Liver (tissue), 9 donors: Measurements from ENCODE around the gene BEAN1. TPM values are rescaled to one million over a fixed set of nuclear protein-coding genes. Genes with fewer than 3 reads are reported as not detected.

ENCODE experiments used
- DNase-seq: peaks from one replicate; pipeline ENCODE4 v3.0.0-alpha.2; 2017; ENCODE audit warnings: low spot score
- H3K27ac ChIP-seq, 2 donors: one replicate each; pipeline ENCODE4 v1.7.0; 2013; ENCODE audit warnings: inconsistent platforms in 2 of 2, low read length in 2 of 2, control low read depth in 1 of 2, low read depth in 1 of 2, mild to moderate bottlenecking in 1 of 2
- H3K27me3 ChIP-seq, 4 donors: one replicate each; pipeline versions ENCODE4 v1.6.1 to v1.7.0; 2013; ENCODE audit warnings: low read length in 3 of 4, inconsistent platforms in 1 of 4, mild to moderate bottlenecking in 1 of 4, moderate library complexity in 1 of 4; ENCODE audit not compliant: control insufficient read depth in 4 of 4, insufficient read depth in 4 of 4
- H3K36me3 ChIP-seq, 4 donors: one replicate each; pipeline versions ENCODE4 v1.6.1 to v1.7.0; 2013; ENCODE audit warnings: low read length in 3 of 4, mild to moderate bottlenecking in 3 of 4, low read depth in 1 of 4, moderate library complexity in 1 of 4; ENCODE audit not compliant: control insufficient read depth in 4 of 4, insufficient read depth in 3 of 4
- H3K4me1 ChIP-seq, 4 donors: one replicate each; pipeline versions ENCODE4 v1.6.1 to v1.7.0; 2013; ENCODE audit warnings: low read length in 3 of 4, mild to moderate bottlenecking in 3 of 4, moderate library complexity in 1 of 4; ENCODE audit not compliant: control insufficient read depth in 4 of 4, insufficient read depth in 4 of 4
- H3K4me3 ChIP-seq, 3 donors: one replicate each; pipeline versions ENCODE4 v1.6.1 to v1.7.0; 2013; ENCODE audit warnings: low read length in 3 of 3, control low read depth in 1 of 3, low read depth in 1 of 3, mild to moderate bottlenecking in 1 of 3
- H3K9ac ChIP-seq, 2 donors: one replicate each; pipeline ENCODE4 v1.7.0; 2013; ENCODE audit warnings: low read length in 2 of 2, mild to moderate bottlenecking in 2 of 2, moderate library complexity in 2 of 2, control low read depth in 1 of 2, low read depth in 1 of 2
- H3K9me3 ChIP-seq, 4 donors: one replicate each; pipeline versions ENCODE4 v1.6.1 to v1.7.0; 2013; ENCODE audit warnings: low read length in 3 of 4; ENCODE audit not compliant: control insufficient read depth in 4 of 4
- EGR1 ChIP-seq, 2 donors: IDR thresholded peaks; 2 replicates each; pipeline ENCODE4 v1.6.1; 2016 to 2018; ENCODE audit warnings: antibody characterized with exemption in 2 of 2, low read depth in 2 of 2
- FOXA1 ChIP-seq: IDR thresholded peaks from 2 replicates; pipeline ENCODE4 v1.6.1; 2016; ENCODE audit warnings: antibody characterized with exemption
- FOXA2 ChIP-seq: IDR thresholded peaks from 2 replicates; pipeline ENCODE4 v1.6.1; 2016; ENCODE audit warnings: antibody characterized with exemption
- GABPA ChIP-seq, 2 donors: IDR thresholded peaks in 1 of 2; conservative IDR thresholded peaks in 1 of 2; 2 replicates each; pipeline ENCODE4 v1.6.1; 2016; ENCODE audit warnings: antibody characterized with exemption in 2 of 2, mild to moderate bottlenecking in 1 of 2, moderate library complexity in 1 of 2
- HNF4A ChIP-seq, 2 donors: conservative IDR thresholded peaks; 2 replicates each; pipeline ENCODE4 v1.6.1; 2016; ENCODE audit warnings: antibody characterized with exemption in 2 of 2, mild to moderate bottlenecking in 2 of 2
- HNF4G ChIP-seq: IDR thresholded peaks from 2 replicates; pipeline ENCODE4 v1.6.1; 2016; ENCODE audit warnings: antibody characterized with exemption
- JUND ChIP-seq, 2 donors: IDR thresholded peaks; 2 replicates each; pipeline ENCODE4 v1.6.1; 2016; ENCODE audit warnings: antibody characterized with exemption in 2 of 2
- NR2F2 ChIP-seq: IDR thresholded peaks from 2 replicates; pipeline ENCODE4 v1.6.1; 2016; ENCODE audit warnings: antibody characterized with exemption
- RXRA ChIP-seq, 2 donors: IDR thresholded peaks; 2 replicates each; pipeline ENCODE4 v1.6.1; 2017 to 2018; ENCODE audit warnings: antibody characterized with exemption in 2 of 2, mild to moderate bottlenecking in 1 of 2
- SP1 ChIP-seq: IDR thresholded peaks from 2 replicates; pipeline ENCODE4 v1.6.1; 2018; ENCODE audit warnings: antibody characterized with exemption, mild to moderate bottlenecking
- WGBS: extraction: QIAGEN DNeasy Blood & Tissue Kit; methylation state at CpG from one replicate; pipeline ENCODE4 v1.1.7; 2013; 5-methylcytosine and 5-hydroxymethylcytosine counted together
- polyA plus RNA-seq, 2 donors: library from polyadenylated mRNA; stranded (reverse) in 1 of 2; unstranded in 1 of 2; fragments of 200-250 nt in 1 of 2; fragments of >200 nt in 1 of 2; fragmentation: Nextera tagmentation in 1 of 2; extraction: Ambion mirVana in 1 of 2; gene quantifications; one replicate each; pipeline versions ENCODE4 v1.2.1 to v1.2.3, GENCODE V29; 2013 to 2015
- total RNA-seq, 2 donors: library from RNA; depleted of rRNA; stranded (reverse); fragments of >200 nt; gene quantifications; one replicate each; pipeline ENCODE4 v1.2.3, GENCODE V29; 2014
- TF ChIP-seq, protein P1 (sequence below): IDR thresholded peaks from 2 replicates; pipeline ENCODE4 v1.6.1; 2016; ENCODE audit warnings: antibody characterized with exemption
- TF ChIP-seq, protein P2 (sequence below): IDR thresholded peaks from 2 replicates; pipeline ENCODE4 v1.6.1; 2016; ENCODE audit warnings: antibody characterized with exemption
- TF ChIP-seq, protein P3 (sequence below): IDR thresholded peaks from 2 replicates; pipeline ENCODE4 v1.6.1; 2016; ENCODE audit warnings: antibody characterized with exemption, mild to moderate bottlenecking
- TF ChIP-seq, protein P4 (sequence below): IDR thresholded peaks from 2 replicates; pipeline ENCODE4 v1.6.1; 2016; ENCODE audit warnings: antibody characterized with exemption
- donor health status: healthy.
- donor health status: healthy.
- donor health status: healthy.
- donor health status: healthy.
- donor health status: healthy.

BEAN1 gene
- total and polyA plus RNA-seq, 4 donors = 0.22 to 0.99 (median 0.25) TPM; not detected in 1

DNA sequence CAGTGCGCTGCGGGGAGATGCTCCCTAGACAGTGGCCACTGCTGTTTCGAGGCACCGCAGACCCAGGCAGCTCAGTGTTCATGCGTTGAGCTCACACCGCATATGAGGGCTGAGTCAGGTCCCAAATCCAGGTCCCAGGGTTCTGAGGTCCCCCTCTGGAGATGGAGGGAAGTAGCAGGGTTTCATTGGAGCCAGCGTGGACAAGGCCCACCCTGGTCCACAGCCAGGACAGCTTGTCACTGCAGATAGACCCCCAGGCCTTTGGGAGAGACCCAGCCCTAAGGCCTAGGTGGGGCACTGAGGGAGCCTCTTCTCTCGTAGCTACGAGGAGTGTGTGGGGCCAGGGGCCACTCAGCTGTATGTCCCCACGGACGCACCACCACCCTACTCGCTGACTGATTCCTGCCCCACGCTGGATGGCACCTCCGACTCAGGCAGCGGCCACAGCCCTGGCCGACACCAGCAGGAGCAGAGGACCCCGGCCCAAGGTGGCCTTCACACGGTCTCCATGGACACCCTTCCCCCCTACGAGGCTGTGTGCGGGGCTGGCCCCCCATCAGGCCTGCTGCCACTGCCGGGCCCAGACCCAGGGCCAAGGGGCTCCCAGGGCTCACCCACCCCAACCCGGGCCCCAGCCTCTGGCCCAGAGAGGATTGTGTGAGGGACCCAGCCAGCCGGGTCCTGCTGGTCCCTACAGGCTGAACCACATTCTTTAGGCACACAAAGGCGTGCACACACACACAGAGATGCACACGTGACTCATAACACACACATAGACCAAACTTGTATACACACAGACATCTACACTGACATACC, 53.4 kb downstream of the BEAN1 start:
- Histone ChIP-seq H3K27me3 (peaks cover 0 to 3% (median 0%) of the 10 kb centered on the region in 4 donors), H3K36me3 (no peaks in the 10 kb centered on the region), H3K27ac (no peak overlapping the region), H3K9ac (no peak overlapping the region), H3K4me3 (no peak overlapping the region), H3K9me3 (no peaks in the 10 kb centered on the region), H3K4me1 (peaks cover 0 to 5% (median under 1%) of the 10 kb centered on the region in 4 donors)
- 95% methylated on average over 25 of the region's 25 CpGs for WGBS
- no peak for DNase-seq
- TF ChIP-seq SP1 = no peak

DNA sequence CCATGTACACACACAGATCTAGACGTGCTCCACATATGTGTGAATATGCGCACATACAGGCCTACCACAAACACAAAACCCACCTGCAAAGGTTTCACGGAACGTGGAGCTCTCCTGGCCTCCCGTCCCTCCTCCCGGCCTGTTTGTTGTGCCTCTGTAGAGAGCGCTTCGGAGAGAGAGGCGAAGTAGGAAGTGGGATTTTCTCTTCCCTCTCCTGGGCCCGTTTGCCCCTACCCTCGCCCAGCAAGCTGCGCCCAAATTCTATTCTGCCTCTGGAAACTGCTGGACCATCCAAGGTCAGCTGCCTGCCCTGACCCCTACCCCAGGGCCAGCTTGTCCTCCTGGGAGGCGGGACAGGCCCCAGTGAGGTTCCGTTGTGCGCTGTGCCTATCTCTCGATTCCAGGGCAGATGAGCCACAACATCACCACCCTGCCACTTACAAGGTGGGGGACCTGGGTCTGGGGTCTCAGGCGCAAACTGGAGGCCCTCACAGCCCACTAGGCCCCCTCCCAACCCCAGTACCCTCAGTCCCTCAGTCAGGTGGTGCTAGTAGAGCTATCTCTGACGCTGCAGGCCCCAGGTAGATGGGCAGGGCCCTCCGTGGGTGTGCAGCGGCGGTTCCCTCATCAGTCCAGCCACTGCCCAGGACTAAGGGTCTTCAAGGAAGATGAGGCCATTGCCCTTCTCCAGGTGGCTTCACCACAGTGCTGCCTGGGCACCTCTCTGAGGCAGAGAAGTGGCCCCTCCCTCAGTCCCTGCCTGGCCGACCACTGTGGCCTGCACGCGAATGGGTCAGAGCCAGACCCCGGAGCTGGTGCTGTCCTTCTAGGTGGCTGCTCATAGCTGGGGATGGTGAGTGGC, 54.2 kb downstream of the BEAN1 start:
- Histone ChIP-seq H3K9ac (no peak overlapping the region), H3K27ac (no peak overlapping the region), H3K4me3 (no peak overlapping the region), H3K9me3 (no peaks in the 10 kb centered on the region), H3K36me3 (no peaks in the 10 kb centered on the region), H3K27me3 (peaks cover 0 to 3% (median 0%) of the 10 kb centered on the region in 4 donors), H3K4me1 (peaks cover 0 to 5% (median under 1%) of the 10 kb centered on the region in 4 donors)
- no peak for TF ChIP-seq JUND (IDR thresholded peaks at IDR 0.05)
- no peak for TF ChIP-seq SP1
- TF ChIP-seq HNF4G = no peak
- TF ChIP-seq, protein P1, sequence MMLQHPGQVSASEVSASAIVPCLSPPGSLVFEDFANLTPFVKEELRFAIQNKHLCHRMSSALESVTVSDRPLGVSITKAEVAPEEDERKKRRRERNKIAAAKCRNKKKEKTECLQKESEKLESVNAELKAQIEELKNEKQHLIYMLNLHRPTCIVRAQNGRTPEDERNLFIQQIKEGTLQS = no peak
- no peak for TF ChIP-seq FOXA1
- TF ChIP-seq, protein P2, sequence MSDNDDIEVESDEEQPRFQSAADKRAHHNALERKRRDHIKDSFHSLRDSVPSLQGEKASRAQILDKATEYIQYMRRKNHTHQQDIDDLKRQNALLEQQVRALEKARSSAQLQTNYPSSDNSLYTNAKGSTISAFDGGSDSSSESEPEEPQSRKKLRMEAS = no peak
- no peak for TF ChIP-seq RXRA (IDR thresholded peaks at IDR 0.05)
- TF ChIP-seq, protein P3, sequence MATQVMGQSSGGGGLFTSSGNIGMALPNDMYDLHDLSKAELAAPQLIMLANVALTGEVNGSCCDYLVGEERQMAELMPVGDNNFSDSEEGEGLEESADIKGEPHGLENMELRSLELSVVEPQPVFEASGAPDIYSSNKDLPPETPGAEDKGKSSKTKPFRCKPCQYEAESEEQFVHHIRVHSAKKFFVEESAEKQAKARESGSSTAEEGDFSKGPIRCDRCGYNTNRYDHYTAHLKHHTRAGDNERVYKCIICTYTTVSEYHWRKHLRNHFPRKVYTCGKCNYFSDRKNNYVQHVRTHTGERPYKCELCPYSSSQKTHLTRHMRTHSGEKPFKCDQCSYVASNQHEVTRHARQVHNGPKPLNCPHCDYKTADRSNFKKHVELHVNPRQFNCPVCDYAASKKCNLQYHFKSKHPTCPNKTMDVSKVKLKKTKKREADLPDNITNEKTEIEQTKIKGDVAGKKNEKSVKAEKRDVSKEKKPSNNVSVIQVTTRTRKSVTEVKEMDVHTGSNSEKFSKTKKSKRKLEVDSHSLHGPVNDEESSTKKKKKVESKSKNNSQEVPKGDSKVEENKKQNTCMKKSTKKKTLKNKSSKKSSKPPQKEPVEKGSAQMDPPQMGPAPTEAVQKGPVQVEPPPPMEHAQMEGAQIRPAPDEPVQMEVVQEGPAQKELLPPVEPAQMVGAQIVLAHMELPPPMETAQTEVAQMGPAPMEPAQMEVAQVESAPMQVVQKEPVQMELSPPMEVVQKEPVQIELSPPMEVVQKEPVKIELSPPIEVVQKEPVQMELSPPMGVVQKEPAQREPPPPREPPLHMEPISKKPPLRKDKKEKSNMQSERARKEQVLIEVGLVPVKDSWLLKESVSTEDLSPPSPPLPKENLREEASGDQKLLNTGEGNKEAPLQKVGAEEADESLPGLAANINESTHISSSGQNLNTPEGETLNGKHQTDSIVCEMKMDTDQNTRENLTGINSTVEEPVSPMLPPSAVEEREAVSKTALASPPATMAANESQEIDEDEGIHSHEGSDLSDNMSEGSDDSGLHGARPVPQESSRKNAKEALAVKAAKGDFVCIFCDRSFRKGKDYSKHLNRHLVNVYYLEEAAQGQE = no peak
- TF ChIP-seq GABPA (IDR thresholded peaks at IDR 0.05 in 1 of 2, conservative IDR thresholded peaks at IDR 0.05 in 1 of 2) = no peak
- no peak for TF ChIP-seq EGR1 (IDR thresholded peaks at IDR 0.05; ENCODE audit: low read depth in 2 of 2)
- no peak for TF ChIP-seq NR2F2
- TF ChIP-seq, protein P4, sequence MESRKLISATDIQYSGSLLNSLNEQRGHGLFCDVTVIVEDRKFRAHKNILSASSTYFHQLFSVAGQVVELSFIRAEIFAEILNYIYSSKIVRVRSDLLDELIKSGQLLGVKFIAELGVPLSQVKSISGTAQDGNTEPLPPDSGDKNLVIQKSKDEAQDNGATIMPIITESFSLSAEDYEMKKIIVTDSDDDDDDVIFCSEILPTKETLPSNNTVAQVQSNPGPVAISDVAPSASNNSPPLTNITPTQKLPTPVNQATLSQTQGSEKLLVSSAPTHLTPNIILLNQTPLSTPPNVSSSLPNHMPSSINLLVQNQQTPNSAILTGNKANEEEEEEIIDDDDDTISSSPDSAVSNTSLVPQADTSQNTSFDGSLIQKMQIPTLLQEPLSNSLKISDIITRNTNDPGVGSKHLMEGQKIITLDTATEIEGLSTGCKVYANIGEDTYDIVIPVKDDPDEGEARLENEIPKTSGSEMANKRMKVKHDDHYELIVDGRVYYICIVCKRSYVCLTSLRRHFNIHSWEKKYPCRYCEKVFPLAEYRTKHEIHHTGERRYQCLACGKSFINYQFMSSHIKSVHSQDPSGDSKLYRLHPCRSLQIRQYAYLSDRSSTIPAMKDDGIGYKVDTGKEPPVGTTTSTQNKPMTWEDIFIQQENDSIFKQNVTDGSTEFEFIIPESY = no peak
- TF ChIP-seq HNF4A (conservative IDR thresholded peaks at IDR 0.05) = no peak
- no peak for TF ChIP-seq FOXA2
- WGBS = 93% methylated on average over 25 of the region's 25 CpGs
- no peak for DNase-seq
